ENCODE data around the gene HSF5.
A peak's percentile ranks its signal among the peaks of the same experiment; 100 is the strongest.

Gene HSF5

DNA sequence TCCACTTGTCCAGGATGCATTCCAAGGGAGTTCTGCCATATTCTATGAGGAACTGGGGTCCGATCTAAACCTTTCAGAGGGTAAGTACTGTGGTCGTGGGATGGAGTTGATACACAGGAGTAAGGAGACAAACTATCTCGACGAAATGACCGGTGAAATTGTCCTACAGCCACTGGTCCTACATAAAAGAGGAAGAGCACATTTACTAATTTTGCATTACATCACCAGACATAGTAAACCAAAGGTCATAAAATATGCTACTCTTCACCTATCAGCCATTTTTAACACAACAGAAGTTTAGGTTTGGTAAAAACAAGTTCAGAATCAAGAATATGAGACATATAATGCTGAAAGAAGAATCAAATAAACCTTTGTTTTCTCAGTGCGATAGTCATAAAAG is 8.1 kb downstream of the HSF5 start:
- DNase-seq: no peak

DNA sequence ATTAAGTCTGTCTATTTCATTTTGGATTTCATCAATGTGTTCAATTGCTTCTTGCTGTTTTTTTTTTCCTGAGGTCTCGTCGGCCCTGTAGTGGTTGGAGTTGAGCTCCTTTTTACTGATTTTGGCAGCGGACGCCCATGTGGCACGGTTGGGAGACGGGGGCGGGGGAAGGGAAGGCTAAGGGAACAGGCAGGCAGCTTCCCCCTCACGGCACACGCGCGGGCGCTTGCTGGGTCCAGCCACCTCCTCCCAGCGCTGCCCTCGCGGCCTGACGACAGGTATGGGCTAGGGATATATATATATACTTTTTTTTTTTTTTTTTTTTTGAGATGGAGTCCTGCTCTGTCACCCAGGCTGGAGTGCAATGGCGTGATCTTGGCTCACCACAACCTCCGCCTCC is 11.4 kb downstream of the HSF5 start:
- DNase-seq: no peak

DNA sequence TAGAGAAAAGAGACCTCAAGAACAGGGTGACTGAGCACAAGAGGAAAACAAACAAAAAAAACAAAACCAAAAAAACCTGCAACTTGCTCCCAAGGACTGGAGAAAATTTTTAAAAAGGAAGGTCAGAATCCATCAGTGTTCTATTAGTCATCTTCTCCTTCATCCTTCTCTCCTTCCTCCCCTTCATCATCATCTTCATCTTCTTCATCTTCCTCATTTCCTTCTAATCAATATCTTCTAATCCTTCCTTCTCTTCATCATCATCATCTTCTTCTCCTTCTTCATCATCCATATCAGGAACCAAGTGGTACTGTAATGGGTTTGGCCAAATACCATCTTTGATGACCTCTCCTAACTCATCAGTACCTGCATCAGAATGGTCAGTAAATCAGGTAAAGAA is 12.2 kb downstream of the HSF5 start:
- DNase-seq: no peak

- no peak for DNase-seq
Measured at GRCh38 chr17:58470356-58470755, 17.9 kb downstream of the HSF5 start.

GRCh38 chr17:58468944-58469343 is 19.3 kb downstream of the HSF5 start:
- no peak for DNase-seq

DNA sequence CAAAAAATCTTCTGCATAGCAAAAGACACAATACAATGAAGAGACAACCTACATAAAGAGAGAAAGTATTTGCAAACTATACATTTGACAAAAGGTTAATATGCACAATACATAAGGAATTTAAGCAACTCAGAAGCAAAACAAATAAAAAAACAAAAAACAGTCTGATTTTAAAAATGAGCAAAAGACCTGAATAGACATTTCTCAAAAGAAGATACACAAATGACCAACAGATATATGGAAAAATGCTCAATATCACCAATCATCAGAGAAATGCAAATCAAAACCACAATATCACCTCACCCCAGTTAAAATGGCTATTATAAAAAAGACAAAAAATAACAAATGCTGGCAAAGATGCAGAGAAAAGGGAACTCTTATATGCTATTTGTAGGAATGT is 32.7 kb downstream of the HSF5 start:
- no peak for DNase-seq

- no peak for DNase-seq
Measured at GRCh38 chr17:58452738-58453137, 35.5 kb downstream of the HSF5 start.

- peak; percentile 92 for DNase-seq
Measured at GRCh38 chr17:58447039-58447975, 40.9 kb downstream of the HSF5 start.

GRCh38 chr17:58446086-58446485 is 42.1 kb downstream of the HSF5 start:
- no peak for DNase-seq

- DNase-seq: peak; percentile 92
Measured at GRCh38 chr17:58436805-58437239, 51.4 kb downstream of the HSF5 start.

DNA sequence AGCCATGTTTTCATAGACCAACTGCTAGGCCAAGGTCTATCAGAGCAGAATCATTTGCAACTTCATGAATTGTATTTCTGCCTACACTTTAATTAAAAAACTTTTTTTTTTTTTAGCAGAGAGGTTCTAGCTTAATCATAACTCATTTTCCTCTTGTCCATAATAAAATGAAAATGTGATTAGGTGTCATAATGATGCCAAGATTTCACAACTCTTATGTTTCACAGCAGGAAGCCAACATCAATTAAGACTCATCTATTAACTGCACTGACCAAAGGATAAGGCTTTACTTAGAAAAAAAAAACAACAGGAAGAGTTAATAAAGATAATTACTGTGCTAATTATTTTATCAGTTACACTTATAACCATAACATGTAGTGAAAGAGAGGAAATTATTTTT is 52.0 kb downstream of the HSF5 start:
- no peak for DNase-seq

DNA sequence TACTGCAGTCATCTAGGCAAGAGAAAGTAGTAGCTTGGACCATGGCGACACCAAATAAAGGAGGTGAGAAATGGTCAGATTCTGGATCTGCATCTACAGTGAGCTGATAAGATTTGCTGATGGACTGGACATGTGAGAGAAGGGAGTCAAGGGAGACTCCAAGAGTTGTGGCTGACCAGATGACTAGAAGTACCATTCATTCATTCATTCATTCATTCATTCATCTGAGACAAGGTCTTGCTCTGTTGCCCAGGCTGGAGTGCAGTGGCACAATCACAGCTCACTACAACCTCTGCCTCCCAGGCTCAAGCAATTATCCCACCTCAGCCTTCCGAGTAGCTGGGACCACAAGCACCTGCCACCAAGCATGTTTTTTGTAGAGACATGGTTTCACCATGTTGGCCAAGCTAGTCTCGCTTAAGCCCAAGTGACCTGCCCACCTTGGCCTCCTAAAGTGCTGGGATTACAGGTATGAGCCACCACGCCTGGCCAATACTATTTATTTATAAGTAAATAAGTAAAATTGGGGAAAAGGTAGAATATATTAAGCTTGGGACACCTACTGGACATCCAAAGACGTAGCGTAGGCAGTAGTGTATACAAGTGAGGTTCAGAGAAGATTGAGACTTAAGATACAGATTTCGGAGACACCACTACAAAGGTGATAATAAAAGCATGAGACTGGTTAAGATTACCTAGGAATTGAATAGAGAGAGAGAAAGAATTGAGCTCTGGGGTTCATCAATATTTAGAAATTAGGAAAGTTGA is 55.2 kb downstream of the HSF5 start:
- peak; percentile 28 for DNase-seq

- no peak for DNase-seq
Measured at GRCh38 chr17:58427807-58428206, 60.4 kb downstream of the HSF5 start.

GRCh38 chr17:58421711-58422110 is 66.5 kb downstream of the HSF5 start:
- DNase-seq: no peak

- DNase-seq: no peak
Measured at GRCh38 chr17:58420827-58421226, 67.4 kb downstream of the HSF5 start.

- peak; percentile 92 for DNase-seq
Measured at GRCh38 chr17:58417300-58418092, 70.7 kb downstream of the HSF5 start, which contains the start of gene RNF43. Gene RNF43 (minus strand): TSS chr17:58417534. CDS start chr17:58415577, 1,957 bp downstream.

GRCh38 chr17:58416937-58417299 is 71.3 kb downstream of the HSF5 start:
- no peak for DNase-seq

DNA sequence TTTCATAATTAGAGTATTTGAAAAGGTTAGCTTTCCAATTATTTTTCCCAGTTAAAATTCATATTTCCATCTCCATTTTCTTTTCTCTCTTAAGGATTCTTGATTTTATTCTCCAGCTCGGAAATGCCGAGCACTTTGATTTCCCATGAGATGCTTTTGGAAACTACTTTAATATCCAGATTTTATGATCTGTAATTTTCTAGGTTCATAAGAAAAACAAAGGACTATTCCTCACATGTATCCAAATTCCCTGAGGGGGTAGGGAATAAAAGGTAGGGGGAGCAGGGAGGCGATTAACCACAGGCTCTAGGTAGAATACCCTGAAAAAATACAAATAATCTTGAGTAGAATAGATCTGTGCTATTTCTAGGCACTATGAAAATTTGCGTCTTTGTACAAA is 71.8 kb downstream of the HSF5 start:
- DNase-seq: no peak

- DNase-seq: no peak
Measured at GRCh38 chr17:58415371-58416055, 72.7 kb downstream of the HSF5 start.

- no peak for DNase-seq
Measured at GRCh38 chr17:58414596-58414997, 73.6 kb downstream of the HSF5 start.

DNA sequence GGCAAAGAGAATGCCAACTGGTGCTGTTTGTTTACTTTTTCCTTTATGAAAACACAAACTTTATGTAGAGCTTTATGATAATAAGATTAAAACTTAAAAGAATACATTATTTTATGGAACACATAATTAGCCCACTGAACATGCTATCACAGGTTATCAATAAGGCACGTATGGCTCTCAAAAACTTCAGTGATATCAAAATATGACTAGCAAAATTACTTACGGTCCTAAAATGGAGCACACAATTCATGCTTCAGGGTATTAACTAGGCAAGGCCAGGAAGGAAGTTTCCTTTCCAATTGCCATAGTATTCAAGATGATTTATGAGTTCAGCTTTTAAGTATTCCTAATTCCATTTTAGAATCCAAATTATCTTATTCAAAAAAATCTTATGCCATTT is 74.5 kb downstream of the HSF5 start:
- DNase-seq: no peak

DNA sequence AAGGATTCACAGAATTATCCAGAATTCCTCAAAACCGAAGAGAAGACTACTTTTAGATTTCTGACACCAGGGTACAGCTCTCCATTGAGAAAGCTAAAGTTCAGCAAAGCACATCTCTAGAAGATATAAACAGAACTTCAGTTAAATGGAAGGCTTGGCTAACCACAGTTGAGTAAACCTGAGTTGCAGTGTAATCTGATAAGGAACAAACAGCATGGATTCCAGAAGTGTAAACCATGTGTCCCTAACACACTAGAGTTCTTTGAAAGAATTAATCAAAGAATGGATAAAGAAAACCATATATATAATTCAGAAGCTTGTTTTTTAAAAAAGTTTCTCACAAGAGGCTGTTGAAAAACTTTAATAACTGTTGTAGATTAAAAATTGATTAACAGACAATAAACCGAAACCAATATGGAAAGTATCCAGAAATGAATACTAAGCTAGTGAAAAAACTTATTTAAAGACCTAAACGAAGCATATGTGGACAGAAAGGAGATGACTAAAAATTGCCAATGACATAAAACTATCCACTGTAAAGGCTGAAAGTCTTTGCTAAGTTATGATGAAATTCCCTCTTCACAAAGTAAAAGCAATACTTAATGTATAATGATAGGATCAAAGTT is 75.1 kb downstream of the HSF5 start:
- DNase-seq: peak; percentile 35
